ENCODE measurements around the gene SPATA31D4.

SPATA31D4 gene

DNA sequence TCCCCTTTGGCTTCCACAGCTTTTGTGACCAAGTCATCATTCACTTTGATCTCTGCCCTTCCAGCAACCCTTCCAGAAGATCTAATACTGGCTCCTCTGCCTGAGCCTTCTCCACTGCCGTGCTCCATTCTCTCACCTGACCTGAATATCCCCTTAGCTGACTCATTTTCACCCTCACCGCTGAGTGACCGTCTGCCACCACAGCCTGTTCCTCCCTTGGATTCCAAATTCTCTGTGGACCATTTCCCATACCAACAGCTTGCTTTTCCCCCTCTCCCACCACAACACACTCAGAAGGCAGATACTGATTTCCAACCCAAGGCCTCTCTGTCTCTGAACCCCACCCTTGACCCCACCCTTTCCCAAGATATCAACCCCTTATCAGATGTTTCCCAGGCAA lies 39.8 kb downstream of the SPATA31D4 start:
- DNase-seq, result no peak

GRCh38 chr9:81969971-81970370 lies 41.7 kb downstream of the SPATA31D4 start:
- no peak for DNase-seq

DNA sequence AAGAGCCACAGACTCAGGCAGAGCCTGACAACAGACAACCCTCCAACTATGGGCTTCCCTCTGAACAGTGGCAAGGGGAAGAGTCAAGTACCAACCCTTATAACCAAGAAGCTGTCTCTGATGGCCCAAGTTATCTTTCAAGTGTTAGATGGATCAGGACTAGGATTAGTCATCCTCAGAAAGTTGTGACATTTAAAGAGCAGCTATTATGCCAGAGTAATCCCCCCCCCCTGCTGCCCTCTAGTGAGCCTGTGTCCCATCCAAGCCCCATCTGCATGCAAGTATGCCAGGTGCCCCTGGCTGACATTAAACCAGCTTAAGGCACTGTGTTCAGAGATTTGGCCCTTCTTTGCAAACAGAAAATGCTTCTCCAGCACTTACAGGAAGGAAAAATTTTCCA lies 43.5 kb downstream of the SPATA31D4 start:
- no peak for DNase-seq

DNA sequence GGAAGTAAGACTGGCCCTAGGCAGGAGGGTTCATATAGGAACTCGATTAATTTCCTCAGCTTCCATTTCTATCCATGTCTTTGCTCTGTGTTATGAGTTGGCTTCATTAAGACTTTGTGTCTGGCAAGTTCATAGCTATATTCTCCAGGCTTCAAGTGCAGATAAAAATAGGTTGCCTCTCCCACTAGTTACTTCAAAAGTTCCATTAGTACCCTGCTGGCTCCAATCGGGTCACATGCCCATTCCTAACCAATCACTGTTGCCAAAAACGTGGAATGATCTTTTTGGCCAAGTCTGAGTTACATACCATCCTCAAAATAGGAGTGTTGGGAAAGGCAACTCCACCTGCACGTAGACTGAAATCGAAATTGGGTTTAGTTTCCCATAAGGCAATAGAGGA lies 46.5 kb downstream of the SPATA31D4 start:
- no peak for DNase-seq

- DNase-seq, result no peak
Observed at GRCh38 chr9:81976351-81976750, 48.1 kb downstream of the SPATA31D4 start.

DNA sequence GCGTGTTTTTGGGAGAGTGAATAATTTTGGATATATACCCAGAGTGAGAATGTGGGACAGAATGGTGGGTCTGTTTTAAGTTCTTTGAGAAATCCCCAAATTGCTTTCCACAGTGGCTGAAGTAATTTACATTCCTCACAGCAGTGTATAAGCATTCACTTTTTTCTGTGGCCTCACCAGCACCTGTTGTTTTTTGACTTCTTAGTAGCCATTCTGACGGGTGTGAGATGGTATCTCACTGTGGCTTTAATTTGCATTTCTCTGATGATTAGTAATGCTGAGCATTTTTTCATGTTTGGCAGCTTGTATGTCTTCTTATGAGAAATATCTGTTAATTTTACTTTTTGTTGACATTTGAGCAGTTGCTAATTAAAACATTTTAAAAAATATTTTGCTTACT lies 51.0 kb downstream of the SPATA31D4 start:
- DNase-seq, result no peak

GRCh38 chr9:81980568-81980967 lies 52.3 kb downstream of the SPATA31D4 start:
- no peak for DNase-seq

DNA sequence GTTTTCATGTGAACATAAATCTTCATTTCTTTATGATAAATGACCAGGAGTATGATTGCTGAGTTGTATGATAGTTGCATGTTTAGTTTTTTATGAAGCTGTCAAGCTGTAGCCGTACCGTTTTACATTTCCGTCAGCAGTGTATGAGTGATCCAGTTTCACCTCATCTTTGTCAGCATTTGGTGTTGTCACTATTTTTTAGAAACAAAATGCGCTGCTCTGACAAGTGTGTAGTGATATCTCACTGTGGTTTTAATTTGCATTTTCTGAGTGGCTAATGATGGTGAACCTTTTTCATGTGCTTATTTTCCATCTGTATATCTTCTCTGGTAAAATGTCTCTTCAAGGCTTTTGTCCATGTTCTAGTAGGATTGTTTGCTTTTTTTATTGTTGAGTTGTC lies 53.7 kb downstream of the SPATA31D4 start:
- DNase-seq, result no peak

Data from inflammatory macrophage treated with lipopolysaccharide for 4 hours (primary cell).